Middle frontal gyrus (tissue), 1 donor: ENCODE data around the gene FAM120A.

Experiments
- DNase-seq: peaks from one replicate; pipeline ENCODE4 v3.0.0-alpha.2; 2015; ENCODE audit warnings: low spot score; ENCODE audit errors: extremely low spot score

Gene FAM120A

DNA sequence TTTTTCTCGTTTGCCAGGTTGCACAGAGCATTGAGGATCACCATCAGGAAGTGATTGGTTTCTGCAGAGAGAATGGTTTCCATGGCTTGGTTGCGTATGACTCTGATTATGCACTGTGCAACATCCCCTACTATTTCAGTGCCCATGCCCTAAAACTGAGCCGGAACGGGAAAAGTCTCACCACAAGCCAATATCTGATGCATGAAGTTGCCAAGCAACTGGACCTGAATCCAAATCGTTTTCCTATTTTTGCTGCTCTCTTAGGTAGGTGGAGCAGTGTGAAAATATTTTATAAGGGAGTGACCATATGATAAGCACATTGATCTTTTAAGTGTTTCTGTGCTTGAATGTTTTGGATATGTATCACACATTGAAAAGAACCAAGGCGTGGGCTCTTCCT is 19.6 kb downstream of the FAM120A start:
- DNase-seq, result no peak

DNA sequence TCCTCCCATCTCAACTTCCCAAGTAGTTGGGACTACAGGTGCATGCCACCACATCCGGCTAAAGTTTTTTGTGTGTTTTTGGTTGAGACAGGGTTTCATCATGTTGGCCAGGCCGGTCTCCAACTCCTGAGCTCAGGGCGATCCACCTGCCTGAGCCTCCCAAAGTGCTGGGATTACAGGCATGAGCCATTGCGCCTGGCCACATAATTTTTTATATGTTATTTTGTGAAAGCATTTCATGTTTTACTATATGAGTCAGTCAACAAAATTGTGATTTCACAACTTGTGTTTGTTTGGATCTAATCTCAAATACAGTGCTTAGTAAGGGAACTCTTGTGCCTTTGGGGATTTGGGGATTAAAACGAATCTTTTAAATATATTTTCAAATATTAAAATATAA is 21.9 kb downstream of the FAM120A start:
- no peak for DNase-seq

DNA sequence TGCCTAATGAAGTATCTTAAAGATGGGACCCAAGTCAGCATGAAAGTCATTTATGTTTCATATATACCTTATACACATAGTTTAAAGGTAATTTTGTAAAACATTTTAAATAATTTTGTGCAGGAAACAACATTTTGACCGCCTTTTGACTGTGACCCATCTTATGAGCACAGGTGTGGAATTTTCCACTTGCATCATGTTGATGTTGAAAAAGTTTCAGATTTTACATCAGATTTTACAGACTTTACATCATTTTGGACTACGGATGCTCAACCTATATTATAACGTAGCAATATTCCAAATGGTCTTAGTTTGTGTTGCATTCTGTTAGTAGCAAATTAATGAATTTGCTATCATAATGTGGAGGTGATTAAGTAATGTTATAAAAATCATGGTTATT is 23.6 kb downstream of the FAM120A start:
- DNase-seq, result no peak

DNA sequence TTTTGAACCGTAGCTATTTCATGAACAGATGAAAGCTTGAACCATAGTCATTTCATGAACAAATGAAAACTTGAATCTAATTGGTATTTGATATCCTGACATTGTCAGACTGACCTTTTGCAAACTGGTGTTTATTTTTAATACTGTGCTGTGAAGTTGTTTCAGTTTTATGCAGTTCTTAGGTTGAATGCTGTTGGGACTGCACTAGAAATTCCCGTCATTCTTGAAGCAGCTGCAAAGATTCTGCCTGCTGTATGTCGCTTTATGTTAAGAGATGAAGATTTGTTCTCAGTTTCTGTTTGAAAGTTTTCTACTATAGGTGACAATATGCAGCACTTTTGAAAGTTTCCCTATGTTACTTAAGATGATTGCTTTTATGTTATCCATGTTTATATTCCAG is 24.4 kb downstream of the FAM120A start:
- DNase-seq, result no peak

DNA sequence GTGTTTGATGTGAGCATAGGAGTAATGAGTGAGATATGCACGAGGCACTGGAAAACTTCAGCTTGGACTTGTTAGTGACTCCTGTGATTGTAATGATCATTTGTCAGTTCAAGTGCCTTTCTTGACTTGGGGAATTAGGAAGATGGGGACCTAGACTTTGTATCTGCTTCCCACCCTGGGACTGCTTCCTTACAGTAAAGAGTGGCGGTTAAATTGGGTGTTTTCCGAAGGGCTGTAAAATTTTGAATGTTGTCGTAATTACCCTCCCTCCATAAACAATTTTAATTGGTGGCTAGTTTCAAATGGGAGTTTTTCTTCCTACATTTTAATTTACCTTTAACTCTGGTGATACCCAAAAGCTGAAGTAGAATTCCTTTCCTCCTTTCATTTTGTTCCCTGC is 25.4 kb downstream of the FAM120A start:
- DNase-seq, result no peak

DNA sequence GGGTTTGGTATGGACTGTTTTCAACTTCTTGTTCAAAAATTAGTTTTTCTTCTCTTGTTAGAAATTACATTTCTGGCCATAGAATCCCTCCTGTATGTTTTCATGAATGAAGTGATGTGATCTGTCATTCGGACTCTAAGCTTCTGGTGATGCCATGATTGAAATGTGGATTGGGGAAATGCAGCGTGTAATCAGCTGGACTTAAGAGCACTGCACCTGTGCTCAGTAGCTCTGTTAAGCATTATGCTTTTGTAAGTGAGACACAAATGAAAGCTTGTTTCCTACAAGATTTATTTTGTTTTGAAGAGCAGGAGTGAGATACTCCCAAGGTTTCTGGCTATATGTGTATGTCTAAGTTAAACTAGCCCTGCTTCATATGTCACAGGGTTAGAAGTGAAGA is 25.9 kb downstream of the FAM120A start:
- no peak for DNase-seq

DNA sequence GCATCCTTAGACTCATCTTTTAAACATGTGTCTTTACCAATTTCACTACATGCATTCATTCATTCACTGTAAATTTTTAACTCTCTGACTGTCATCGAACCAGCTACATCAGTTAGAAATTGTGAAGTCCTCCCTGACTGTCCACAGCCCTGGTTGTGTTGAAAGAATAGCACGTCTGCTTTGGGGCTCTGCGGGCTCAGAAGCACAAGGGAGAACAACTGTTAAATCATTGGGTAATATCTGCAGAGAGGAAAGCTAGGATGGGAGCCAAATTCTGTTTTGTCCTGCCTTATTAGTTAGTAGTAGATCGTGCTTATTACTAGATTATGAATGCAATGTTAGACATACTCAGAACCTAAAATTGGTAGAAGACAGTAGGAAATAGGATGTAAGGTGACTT is 28.2 kb downstream of the FAM120A start:
- no peak for DNase-seq

DNA sequence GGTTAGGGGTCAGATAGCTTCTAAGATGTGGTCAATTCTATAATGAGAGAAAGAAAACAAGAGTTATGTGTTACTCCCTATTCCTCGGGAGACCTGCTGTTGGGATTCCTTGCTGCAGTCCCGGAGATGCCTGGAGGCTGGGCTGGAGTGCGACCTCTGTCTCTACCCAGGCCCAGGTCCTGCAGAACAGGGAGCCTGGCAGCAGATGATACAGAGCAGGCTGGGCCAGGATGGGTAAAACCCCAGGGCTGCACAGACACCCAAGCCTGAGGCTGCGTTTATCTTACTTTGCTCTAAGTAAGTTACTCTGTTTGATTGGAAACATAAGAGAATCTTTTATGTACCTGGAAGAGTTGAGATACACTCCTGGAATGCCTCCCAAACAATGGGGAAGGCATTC is 28.8 kb downstream of the FAM120A start:
- DNase-seq, result no peak

DNA sequence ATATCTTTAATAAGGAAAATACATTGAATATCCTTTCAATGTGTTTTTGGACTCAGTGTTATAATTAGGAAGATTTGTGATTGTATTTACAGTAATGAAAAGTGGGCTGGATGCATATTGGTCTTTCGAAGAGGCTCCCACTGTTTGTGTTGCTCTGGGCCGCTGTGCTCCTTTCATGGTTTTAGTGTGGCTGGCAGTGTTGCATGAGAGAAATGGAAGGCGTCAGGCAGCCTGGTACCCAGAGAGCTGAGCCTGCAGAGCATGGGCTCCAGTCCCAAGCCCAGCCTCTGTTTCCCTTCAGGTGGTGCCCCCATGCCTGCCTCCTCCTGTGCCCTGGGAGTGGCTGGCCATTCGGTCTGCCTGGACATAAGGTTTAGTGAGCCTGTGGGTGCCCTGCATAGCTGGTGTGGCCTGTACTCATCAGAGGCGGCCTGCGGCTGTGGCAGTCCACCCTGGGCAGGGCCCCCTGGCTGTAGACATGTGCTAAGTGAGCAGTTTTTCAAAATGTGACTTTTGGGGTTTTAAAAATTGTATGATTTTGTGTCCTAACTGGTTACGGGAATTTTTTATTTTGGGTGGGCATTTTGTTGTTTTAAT is 29.3 kb downstream of the FAM120A start:
- DNase-seq, result no peak

DNA sequence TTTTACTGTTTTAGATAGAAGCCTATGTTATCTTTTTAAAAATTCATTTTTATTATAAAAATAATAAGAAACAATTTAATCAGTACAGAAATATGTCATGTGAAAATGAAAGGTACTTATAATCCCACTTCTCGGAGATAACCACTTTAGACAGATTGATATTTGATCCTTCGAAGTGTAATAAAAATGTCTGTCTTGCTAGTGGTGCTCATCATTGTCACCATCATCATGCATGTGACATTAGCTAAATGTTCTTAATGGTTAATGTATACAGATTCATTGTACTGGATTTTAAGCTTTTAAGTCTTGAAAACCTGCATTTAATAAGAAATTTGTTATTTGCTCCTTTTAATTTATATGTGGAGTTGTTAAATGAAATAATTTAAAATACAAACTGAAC is 32.0 kb downstream of the FAM120A start:
- no peak for DNase-seq

DNA sequence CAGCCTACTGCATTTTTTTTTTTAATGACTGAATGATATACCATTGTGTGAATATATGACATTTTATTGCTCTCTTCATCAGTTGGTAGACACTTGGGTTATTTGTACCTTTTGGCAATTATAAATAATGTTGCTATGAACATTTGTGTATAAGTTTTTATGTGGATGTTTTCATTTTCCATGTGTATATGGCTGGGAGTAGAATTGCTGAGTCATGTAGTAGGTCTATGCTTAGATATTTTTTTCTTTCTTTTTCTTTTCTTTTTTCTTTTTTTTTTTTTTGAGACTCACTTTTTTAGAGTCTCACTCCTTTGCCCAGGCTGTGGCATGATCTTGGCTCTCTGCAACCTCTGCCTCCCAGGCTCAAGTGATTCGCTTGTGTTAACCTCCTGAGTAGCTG is 34.8 kb downstream of the FAM120A start:
- no peak for DNase-seq

DNA sequence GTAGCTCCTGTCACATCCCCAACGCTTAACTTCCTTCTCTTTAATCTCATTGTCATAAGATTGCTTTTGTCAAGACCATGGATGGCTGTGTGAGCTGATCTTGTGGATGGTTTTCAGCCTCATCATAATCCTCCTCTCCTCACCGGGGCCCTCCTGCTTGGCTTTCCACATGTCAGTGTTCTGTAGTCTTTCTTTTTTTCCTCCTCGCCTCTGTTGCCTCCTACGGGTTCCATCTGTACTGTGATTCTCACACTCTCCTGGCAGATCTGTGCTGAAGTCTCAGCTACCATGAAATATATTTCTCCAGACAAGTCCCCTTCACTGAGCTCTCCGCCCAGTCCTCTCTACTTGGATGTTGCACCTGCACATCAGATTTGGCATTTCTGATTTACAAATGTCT is 36.8 kb downstream of the FAM120A start:
- no peak for DNase-seq

DNA sequence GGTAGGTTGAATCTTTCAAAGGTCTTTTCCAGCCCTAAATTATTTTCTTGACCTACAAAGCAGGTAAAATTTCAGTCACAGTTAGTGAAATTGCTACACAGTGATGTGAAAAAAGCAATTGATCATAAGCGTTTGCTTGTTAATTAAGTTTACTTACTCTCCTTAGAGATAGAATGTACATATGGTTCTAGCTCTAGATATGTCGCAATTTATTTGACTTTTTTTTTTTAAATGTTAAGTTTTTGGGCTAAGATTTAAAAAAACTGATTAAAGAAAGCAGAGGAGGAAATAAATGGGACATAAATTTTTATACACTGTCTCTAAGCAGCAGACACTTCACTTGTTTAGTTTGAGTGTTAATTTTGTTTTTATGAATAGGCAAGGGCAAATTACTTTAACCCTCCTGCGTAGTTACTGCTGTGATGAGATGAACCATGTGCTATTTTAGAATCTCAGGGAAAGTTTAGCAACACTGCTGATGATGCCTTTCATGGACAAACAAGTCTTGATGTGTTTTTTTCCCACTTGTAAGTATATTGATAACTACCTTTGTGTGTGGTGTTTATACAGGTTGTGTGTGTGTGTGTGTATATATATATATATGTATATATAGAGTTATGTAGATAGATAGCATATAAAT is 40.2 kb downstream of the FAM120A start:
- DNase-seq, result no peak

DNA sequence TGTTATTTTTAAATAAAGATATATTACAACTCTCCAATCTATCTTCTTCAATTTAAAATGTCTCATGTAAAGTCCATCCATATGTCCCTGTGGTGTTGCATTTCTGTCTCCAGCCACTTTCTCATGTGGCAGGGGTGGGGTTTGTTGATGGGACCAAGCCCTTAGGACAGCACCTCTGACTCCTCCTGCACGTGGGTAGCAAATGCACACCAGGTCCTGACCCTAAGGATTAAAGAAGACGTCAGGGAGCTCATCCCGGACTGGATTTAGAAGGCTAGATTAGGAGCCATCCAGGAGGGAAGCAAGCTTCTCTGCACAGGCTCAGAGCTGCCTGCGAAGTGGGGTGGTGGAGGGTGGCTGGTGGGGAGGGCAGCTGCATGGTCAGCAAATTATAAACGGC is 40.8 kb downstream of the FAM120A start:
- DNase-seq, result no peak

DNA sequence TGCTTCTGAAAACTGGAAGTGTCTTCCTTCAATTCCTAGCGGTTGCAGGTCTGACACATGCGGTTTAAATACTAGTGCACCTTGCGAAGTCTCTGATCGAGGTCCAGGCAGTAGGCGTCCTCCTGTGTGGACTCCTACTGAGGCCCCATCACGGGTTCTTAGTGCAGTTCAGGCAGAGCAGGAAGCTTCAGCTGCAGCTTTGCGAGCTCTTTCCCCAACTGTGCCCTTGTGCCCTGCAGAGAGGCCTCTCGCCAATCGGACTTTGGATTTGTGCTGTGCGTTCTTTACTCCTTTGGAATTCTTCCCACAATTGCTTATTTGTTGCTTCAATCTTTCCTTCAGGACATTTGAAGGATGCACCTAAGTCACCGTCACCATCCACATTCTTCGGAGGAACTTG is 42.5 kb downstream of the FAM120A start:
- DNase-seq, result no peak

DNA sequence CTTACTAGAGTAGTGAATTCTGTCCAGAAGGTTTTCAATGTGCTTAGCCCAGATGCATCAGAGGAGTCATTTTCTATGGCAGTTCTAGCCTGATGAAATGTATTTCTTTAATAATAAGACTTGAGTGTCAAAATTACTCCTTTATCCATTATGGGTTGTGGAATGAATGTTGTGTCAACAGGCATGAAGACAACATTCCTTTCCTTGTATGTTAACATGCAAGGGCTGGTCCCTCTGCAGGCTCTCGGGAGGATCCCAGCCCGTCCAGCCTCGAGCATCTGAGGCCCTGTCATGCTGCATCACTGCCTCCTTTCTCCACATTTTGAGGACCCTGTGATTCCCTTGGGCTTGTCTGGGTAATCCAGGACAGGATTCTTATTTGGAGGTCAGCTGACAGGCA is 44.8 kb downstream of the FAM120A start:
- no peak for DNase-seq

DNA sequence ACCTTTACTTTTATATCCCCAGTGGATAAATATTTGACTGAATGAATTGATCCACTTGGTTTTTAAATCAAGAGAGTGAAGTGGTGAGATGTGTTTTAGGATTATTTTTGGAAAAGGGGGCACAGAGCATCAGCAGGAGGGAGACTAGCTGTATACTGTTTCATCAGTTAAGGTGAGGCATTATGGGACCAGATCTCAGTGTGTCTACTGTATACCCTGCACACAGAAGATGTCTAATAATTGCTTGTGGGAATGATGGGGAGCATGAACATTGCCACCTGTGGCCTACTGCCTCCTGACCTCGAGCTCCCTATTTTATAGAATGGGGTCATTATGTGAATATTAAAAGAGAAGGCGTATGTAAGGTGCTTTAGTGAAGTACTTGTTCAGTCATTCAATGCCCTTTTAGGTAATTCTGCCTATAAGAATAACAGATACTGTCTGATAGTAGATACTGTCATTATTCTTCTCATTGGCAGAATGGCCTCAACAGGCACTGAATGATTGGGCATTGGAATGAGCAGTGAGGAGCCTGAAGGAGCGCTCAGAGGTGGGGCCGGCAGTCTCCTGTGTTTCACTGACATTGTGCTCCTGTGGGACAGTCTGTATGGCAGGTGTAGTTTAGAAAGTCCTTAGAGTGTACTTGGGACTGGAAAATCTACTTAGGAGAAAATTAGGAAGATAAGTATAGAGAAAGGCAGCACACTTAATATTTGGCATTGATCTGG is 49.2 kb downstream of the FAM120A start:
- DNase-seq, result no peak

DNA sequence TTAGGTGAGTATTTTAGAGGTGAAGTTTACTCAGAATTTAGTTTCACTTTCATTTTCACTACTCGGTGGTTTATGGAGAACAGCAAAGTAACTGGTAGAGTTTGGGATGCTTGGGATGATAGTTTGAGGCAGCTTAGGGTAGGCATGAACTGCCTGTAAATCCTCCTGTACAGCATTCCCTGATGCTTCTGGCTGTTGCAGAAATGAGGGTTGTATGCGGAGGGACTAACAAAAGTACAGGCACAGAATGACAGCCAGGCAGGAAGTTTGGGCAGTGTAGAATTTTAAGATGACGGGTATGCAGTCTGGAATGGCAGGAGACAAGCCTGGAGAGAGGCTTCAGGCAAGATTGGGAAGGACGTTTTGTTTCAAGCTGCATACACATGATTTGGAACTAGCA is 49.9 kb downstream of the FAM120A start:
- DNase-seq, result no peak

DNA sequence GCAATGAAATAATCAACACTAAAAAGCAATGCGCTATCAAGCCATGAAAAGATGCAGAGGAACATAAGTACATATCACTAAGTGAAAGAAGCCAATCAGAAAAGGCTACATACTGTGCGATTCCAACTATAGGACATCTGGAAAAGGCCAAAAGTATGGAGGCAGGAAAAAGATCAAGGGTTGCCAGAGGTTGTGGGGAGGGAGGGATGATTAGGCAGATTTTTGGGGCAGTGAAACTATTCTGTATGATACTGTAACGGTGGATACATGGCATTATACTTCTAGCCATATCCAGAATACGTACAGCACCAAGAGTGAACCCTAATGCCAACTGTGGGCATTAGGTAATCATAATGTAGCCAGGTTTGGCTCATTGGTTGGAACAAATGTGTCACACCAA is 51.9 kb downstream of the FAM120A start:
- DNase-seq, result no peak

DNA sequence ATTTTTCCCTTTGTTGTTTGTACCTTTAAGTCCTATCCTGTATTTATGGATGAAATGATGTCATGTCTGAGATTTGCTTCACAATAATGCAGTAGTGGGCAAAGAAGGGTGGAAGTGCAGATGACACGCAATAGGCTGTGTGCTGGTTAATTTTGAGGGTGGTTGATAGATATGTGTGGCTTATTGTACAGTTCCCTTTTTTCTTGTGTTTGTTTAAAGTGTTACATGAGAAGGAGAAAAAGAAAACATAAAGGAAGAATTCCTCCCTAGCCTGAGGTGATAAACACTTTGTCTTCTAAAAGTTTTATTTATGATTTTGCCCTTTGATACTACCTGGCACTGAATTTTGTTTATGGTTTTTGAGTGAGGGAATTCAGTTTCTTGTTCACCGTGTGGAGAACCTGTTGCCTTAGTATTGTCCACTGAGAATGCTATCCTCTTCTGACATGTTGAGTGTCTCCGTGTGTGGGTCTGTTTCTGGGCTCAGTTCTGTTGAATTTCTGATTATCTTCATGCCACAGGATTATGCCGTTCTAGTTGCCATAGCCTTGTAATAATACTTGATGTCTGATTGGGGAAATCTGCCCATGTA is 54.2 kb downstream of the FAM120A start:
- DNase-seq, result no peak

DNA sequence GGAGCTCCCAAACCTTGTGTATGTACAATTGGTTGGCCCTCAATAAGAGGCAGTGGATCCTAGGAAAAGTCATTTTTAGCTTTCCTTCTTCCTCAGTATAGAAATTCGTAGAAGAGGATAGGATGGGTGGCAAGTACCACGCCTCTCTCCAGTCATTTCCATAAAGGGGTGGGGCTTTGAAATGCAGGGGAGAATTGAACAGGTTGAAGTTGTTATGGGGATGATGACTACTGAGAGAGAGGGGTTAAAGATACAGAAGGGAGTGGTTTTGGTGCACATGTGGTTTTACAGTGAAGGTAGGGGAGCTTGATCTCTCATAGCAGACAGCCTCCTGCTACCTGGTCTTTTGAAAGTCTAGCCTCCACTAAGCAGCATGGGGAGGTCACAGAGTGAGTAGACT is 56.3 kb downstream of the FAM120A start:
- no peak for DNase-seq

DNA sequence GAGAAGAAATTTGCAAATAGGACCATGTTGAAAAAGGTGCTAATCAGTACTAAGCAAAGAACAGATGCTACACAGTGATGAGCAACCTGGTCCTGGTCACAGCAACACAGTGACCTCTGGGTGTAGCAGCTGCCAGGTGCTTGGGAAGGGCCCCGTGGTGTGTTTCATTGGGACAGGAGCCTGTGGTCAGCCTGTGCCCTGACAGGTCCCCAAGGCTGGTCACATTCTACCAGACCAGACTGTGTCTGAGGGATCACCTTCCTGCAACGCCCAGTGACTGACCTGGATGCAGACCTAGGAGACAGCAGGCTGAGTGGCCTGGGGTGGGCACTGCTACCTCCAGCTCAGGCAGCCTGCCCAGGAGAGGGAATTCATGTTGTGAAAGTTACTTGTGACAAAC is 56.7 kb downstream of the FAM120A start:
- no peak for DNase-seq

DNA sequence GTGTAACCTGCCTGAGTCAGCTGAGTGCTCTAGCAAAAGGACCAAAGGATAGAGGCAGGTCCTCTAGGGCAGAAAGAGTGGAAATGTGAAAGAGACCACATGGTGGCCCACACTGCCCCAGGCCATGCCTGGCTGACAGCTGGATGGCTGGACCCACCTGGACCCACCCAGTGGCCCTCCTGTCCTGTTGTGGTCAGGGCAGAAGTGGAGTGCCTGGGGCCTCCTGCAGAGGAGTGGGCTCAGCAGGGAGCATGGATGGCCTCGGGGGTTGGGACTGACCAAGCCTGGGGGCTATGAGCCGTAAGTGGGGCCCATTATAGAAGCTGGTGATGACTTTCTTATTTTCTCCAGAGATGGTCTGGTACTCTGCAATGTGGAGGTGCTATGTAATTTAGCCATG is 57.6 kb downstream of the FAM120A start:
- DNase-seq, result no peak
